Activated T-helper 1 cell treated with anti-CD3 and anti-CD28 coated beads, Interleukin-12 subunit alpha, Interleukin-12 subunit beta, Interleukin-2, Interleukin-4 antibody, amounts not matched to agents 30 ng/mL and 10 ng/mL and 1 ng/mL, durations not matched to agents 14 hours and 24 hours and 36 hours (primary cell): ENCODE measurements around the gene TSPAN10. TPM values are rescaled to one million over a fixed set of nuclear protein-coding genes. Genes with fewer than 3 reads are reported as not detected.
A peak's percentile ranks its signal among the peaks of the same experiment; 100 is the strongest.

Experiments
- DNase-seq: peaks from one replicate; pipeline ENCODE4 v3.0.0; 2021; ENCODE audit warnings: low spot score
- H3K27ac Mint-ChIP-seq: one replicate; pipeline ENCODE4 v1.8.0; 2021; ENCODE audit warnings: mild to moderate bottlenecking, mixed read lengths
- H3K27me3 Mint-ChIP-seq: one replicate; pipeline ENCODE4 v1.8.0; 2022; ENCODE audit warnings: mild to moderate bottlenecking, moderate library complexity, mixed read lengths; ENCODE audit not compliant: insufficient read depth
- H3K36me3 Mint-ChIP-seq: one replicate; pipeline ENCODE4 v1.8.0; 2021; ENCODE audit warnings: low read depth, mixed read lengths
- H3K4me1 Mint-ChIP-seq: one replicate; pipeline ENCODE4 v1.8.0; 2021; ENCODE audit warnings: low read depth, mixed read lengths
- H3K4me3 Mint-ChIP-seq: one replicate; pipeline ENCODE4 v1.8.0; 2021; ENCODE audit warnings: mild to moderate bottlenecking, moderate library complexity, mixed read lengths
- H3K9me3 Mint-ChIP-seq: one replicate; pipeline ENCODE4 v1.8.0; 2021; ENCODE audit warnings: mixed read lengths
- intact Hi-C: fragments of 100-400 bp; cut with micrococcal nuclease; formaldehyde crosslinking; loops from one replicate; pipeline ENCODE4 v1.15.1; 2024
- total RNA-seq: library from RNA; stranded (reverse); gene quantifications from 2 replicates; pipeline ENCODE4 v1.2.3, GENCODE V29; 2022

TSPAN10 gene
- total RNA-seq, 1 donor from 2014 or later = 0.21 TPM

GRCh38 chr17:81656118-81656743 lies 19.2 kb downstream of the TSPAN10 start, which contains the start of gene PDE6G:
PDE6G (minus strand) TSS chr17:81656542; CDS start chr17:81653305, 3,237 bp downstream.
- Mint-ChIP-seq H3K36me3 (no peaks in the 10 kb centered on the region), H3K27ac (no peak within 1 kb of the TSS), H3K27me3 (no peaks in the 10 kb centered on the region), H3K4me3 (no peak within 1 kb of the TSS), H3K4me1 (peaks cover 20% of the 10 kb centered on the region), H3K9me3 (no peaks in the 10 kb centered on the region)
- no peak for DNase-seq
- intact Hi-C loops = no loop called here

- no peak overlapping the region for H3K27ac Mint-ChIP-seq
- no peaks in the 10 kb centered on the region for H3K36me3 Mint-ChIP-seq
- no peak for DNase-seq
- no peaks in the 10 kb centered on the region for H3K9me3 Mint-ChIP-seq
- no peaks in the 10 kb centered on the region for H3K27me3 Mint-ChIP-seq
- peaks cover 20% of the 10 kb centered on the region for H3K4me1 Mint-ChIP-seq
- intact Hi-C loops = no loop called here
- no peak overlapping the region for H3K4me3 Mint-ChIP-seq
Measured at GRCh38 chr17:81656835-81657234, 19.8 kb downstream of the TSPAN10 start.

- Mint-ChIP-seq H3K36me3 (peaks cover 1% of the 10 kb centered on the region), H3K4me3 (no peak overlapping the region), H3K4me1 (peaks cover 16% of the 10 kb centered on the region), H3K27ac (no peak overlapping the region), H3K27me3 (no peaks in the 10 kb centered on the region), H3K9me3 (no peaks in the 10 kb centered on the region)
- DNase-seq = no peak
- intact Hi-C loops = no loop called here
Measured at GRCh38 chr17:81659038-81659437, 22.0 kb downstream of the TSPAN10 start.

- no peak for DNase-seq
- Mint-ChIP-seq H3K27ac (no peak overlapping the region), H3K4me1 (peaks cover 21% of the 10 kb centered on the region), H3K36me3 (peaks cover 6% of the 10 kb centered on the region), H3K27me3 (no peaks in the 10 kb centered on the region), H3K4me3 (no peak overlapping the region), H3K9me3 (no peaks in the 10 kb centered on the region)
- intact Hi-C loops = no loop called here
Measured at GRCh38 chr17:81660441-81660840, 23.4 kb downstream of the TSPAN10 start.

- DNase-seq = no peak
- intact Hi-C loops = no loop called here
- H3K36me3 Mint-ChIP-seq = peaks cover 15% of the 10 kb centered on the region
- no peaks in the 10 kb centered on the region for H3K9me3 Mint-ChIP-seq
- no peak overlapping the region for H3K4me3 Mint-ChIP-seq
- no peaks in the 10 kb centered on the region for H3K27me3 Mint-ChIP-seq
- peaks cover 25% of the 10 kb centered on the region for H3K4me1 Mint-ChIP-seq
- no peak overlapping the region for H3K27ac Mint-ChIP-seq
Measured at GRCh38 chr17:81662002-81662401, 25.0 kb downstream of the TSPAN10 start.

GRCh38 chr17:81664051-81664470 lies 27.1 kb downstream of the TSPAN10 start:
- Mint-ChIP-seq H3K4me3 (peak overlapping the region; percentile 22), H3K27me3 (no peaks in the 10 kb centered on the region), H3K36me3 (peaks cover 27% of the 10 kb centered on the region), H3K27ac (peak overlapping the region; percentile 34), H3K9me3 (no peaks in the 10 kb centered on the region), H3K4me1 (peaks cover 32% of the 10 kb centered on the region)
- intact Hi-C loops = no loop called here
- no peak for DNase-seq

- peaks cover 32% of the 10 kb centered on the region for H3K4me1 Mint-ChIP-seq
- peaks cover 31% of the 10 kb centered on the region for H3K36me3 Mint-ChIP-seq
- intact Hi-C loops = loop anchor here (1.0 kb wide), 5 partner anchors 18 to 195 kb away; partner anchors contain the start of genes ARL16, MRPL12 and P4HB
- no peaks in the 10 kb centered on the region for H3K9me3 Mint-ChIP-seq
- H3K27ac Mint-ChIP-seq = peak overlapping the region; percentile 98
- no peaks in the 10 kb centered on the region for H3K27me3 Mint-ChIP-seq
- DNase-seq = peak; percentile 30
- H3K4me3 Mint-ChIP-seq = peak overlapping the region; percentile 99
Measured at GRCh38 chr17:81665205-81666091, 28.5 kb downstream of the TSPAN10 start.

- Mint-ChIP-seq H3K4me1 (peaks cover 32% of the 10 kb centered on the region), H3K9me3 (no peaks in the 10 kb centered on the region), H3K4me3 (peak overlapping the region; percentile 99), H3K27ac (peak overlapping the region; percentile 98), H3K27me3 (no peaks in the 10 kb centered on the region), H3K36me3 (peaks cover 32% of the 10 kb centered on the region)
- DNase-seq = no peak
- intact Hi-C loops = loop anchor here (1.0 kb wide), 5 partner anchors 17 to 194 kb away; partner anchors contain the start of genes ARL16, MRPL12 and P4HB
Measured at GRCh38 chr17:81666092-81666341, 29.0 kb downstream of the TSPAN10 start.

- H3K4me1 Mint-ChIP-seq = peaks cover 32% of the 10 kb centered on the region
- no peaks in the 10 kb centered on the region for H3K9me3 Mint-ChIP-seq
- peak; percentile 93 for DNase-seq
- H3K4me3 Mint-ChIP-seq = peak within 1 kb of the TSS; percentile 99
- intact Hi-C loops = loop anchor here (1.0 kb wide), 5 partner anchors 17 to 194 kb away; partner anchors contain the start of genes ARL16, MRPL12 and P4HB
- peaks cover 35% of the 10 kb centered on the region for H3K36me3 Mint-ChIP-seq
- H3K27ac Mint-ChIP-seq = peak within 1 kb of the TSS; percentile 98
- no peaks in the 10 kb centered on the region for H3K27me3 Mint-ChIP-seq
Measured at GRCh38 chr17:81666342-81667191, 29.6 kb downstream of the TSPAN10 start, which contains the start of the genes CCDC137 and OXLD1. CCDC137 (plus strand) TSS chr17:81666737; CDS start chr17:81666767, 30 bp downstream. OXLD1 (minus strand) TSS chr17:81666605; CDS start chr17:81666577, 28 bp downstream.

- H3K4me3 Mint-ChIP-seq = peak overlapping the region; percentile 99
- intact Hi-C loops = no loop called here
- H3K27ac Mint-ChIP-seq = peak overlapping the region; percentile 14
- H3K4me1 Mint-ChIP-seq = peaks cover 30% of the 10 kb centered on the region
- no peak for DNase-seq
- peaks cover 36% of the 10 kb centered on the region for H3K36me3 Mint-ChIP-seq
- H3K27me3 Mint-ChIP-seq = no peaks in the 10 kb centered on the region
- H3K9me3 Mint-ChIP-seq = no peaks in the 10 kb centered on the region
Measured at GRCh38 chr17:81667754-81668153, 30.8 kb downstream of the TSPAN10 start.

- Mint-ChIP-seq H3K36me3 (peaks cover 26% of the 10 kb centered on the region), H3K4me3 (no peak overlapping the region), H3K4me1 (peaks cover 18% of the 10 kb centered on the region), H3K27me3 (no peaks in the 10 kb centered on the region), H3K27ac (no peak overlapping the region), H3K9me3 (no peaks in the 10 kb centered on the region)
- no peak for DNase-seq
- intact Hi-C loops = no loop called here
Measured at GRCh38 chr17:81672504-81672903, 35.5 kb downstream of the TSPAN10 start.

- H3K4me1 Mint-ChIP-seq = peaks cover 14% of the 10 kb centered on the region
- H3K27me3 Mint-ChIP-seq = no peaks in the 10 kb centered on the region
- peaks cover 21% of the 10 kb centered on the region for H3K36me3 Mint-ChIP-seq
- DNase-seq = no peak
- intact Hi-C loops = no loop called here
- no peak overlapping the region for H3K27ac Mint-ChIP-seq
- no peak overlapping the region for H3K4me3 Mint-ChIP-seq
- H3K9me3 Mint-ChIP-seq = no peaks in the 10 kb centered on the region
Measured at GRCh38 chr17:81672954-81673353, 36.0 kb downstream of the TSPAN10 start.
